Heart left ventricle (tissue), 16 donors: ENCODE results near the gene ZNF177. TPM values are rescaled to one million over a fixed set of nuclear protein-coding genes. Genes with fewer than 3 reads are reported as not detected.

ENCODE experiments used
- ATAC-seq, 4 donors: fragments of 200-7000 bp; cut with Tn5 transposase; one replicate each; pipeline ENCODE4 v1.9.1; 2020 to 2022; ENCODE audit warnings: moderate library complexity in 4 of 4, mild to moderate bottlenecking in 3 of 4, moderate number of reproducible peaks in 1 of 4
- DNase-seq, 5 donors: peaks; one replicate each; pipeline ENCODE4 v3.0.0-alpha.2; 2020
- H3K27ac ChIP-seq, 12 donors: fragments of 200-600 bp; sonication (generic) in 4 of 12; one replicate each; pipeline versions ENCODE4 v1.5.0 to v1.8.0; 2016 to 2022; ENCODE audit warnings: mild to moderate bottlenecking in 2 of 12
- H3K27me3 ChIP-seq, 9 donors: fragments of 200-600 bp; sonication (generic) in 2 of 9; one replicate each; pipeline versions ENCODE4 v1.5.1 to v1.8.0; 2016 to 2022; ENCODE audit warnings: mild to moderate bottlenecking in 3 of 9
- H3K36me3 ChIP-seq, 9 donors: fragments of 200-600 bp; sonication (generic) in 2 of 9; one replicate each; pipeline versions ENCODE4 v1.5.0 to v1.8.0; 2018 to 2022; ENCODE audit warnings: mild to moderate bottlenecking in 2 of 9
- H3K4me1 ChIP-seq, 12 donors: fragments of 200-600 bp; sonication (generic) in 4 of 12; one replicate each; pipeline versions ENCODE4 v1.5.0 to v1.8.0; 2016 to 2022; ENCODE audit warnings: mild to moderate bottlenecking in 3 of 12
- H3K4me3 ChIP-seq, 12 donors: fragments of 200-600 bp; sonication (generic) in 4 of 12; one replicate each; pipeline versions ENCODE4 v1.5.0 to v1.8.0; 2017 to 2022; ENCODE audit warnings: mild to moderate bottlenecking in 9 of 12, moderate library complexity in 4 of 12
- H3K9me3 ChIP-seq, 12 donors: fragments of 200-600 bp; sonication (generic) in 4 of 12; one replicate each; pipeline versions ENCODE4 v1.5.0 to v1.8.0; 2016 to 2022; ENCODE audit warnings: mild to moderate bottlenecking in 1 of 12
- CTCF ChIP-seq, 12 donors: fragments of 200-600 bp; sonication (generic) in 4 of 12; IDR thresholded peaks; one replicate each; pipeline versions ENCODE4 v1.5.0 to v1.8.0; 2018 to 2022; ENCODE audit warnings: antibody characterized with exemption in 12 of 12, mild to moderate bottlenecking in 5 of 12
- POLR2A ChIP-seq, 2 donors: fragments of 450-650 bp; IDR thresholded peaks; one replicate each; pipeline ENCODE4 v1.6.1; 2017; ENCODE audit warnings: antibody characterized with exemption in 2 of 2, mild to moderate bottlenecking in 2 of 2, moderate library complexity in 2 of 2
- WGBS, 4 donors: extraction: QIAGEN DNeasy Blood & Tissue Kit in 2 of 4; methylation state at CpG; one replicate each; pipeline versions ENCODE4 v1.1.5 to v1.1.7; 2013 to 2018; 5-methylcytosine and 5-hydroxymethylcytosine counted together
- intact Hi-C, 10 donors: fragments of 100-400 bp; cut with DNase I; formaldehyde crosslinking; loops; one replicate each; pipeline versions ENCODE4 v1.11.1 to v1.14.2; 2022
- polyA plus RNA-seq, 2 donors: library from polyadenylated mRNA; stranded (reverse); fragments of 200-250 nt; gene quantifications; one replicate each; pipeline ENCODE4 v1.2.3, GENCODE V29; 2013
- total RNA-seq, 9 donors: library from RNA; depleted of rRNA in 2 of 9; stranded (reverse); fragments of >200 nt in 2 of 9; fragmentation: NEBNext Ultra II Directional in 3 of 9; extraction: Animal tissue kit (Norgen Biotek cat#: 25700) in 3 of 9; gene quantifications; one replicate each; pipeline versions ENCODE4 v1.1.0 to v1.2.4, GENCODE V29; 2016 to 2023
- donor health status: ischemic (EF 13 %, LVEDD 7.1; RV severe dilation, severe dysfunction).
- donor health status: healthy with polysubstance abuse.
- donor health status: DM: no; HTN: yes; CAD: no.
- donor health status: DM: no; HTN: no; CAD: no.
- donor health status: ischemic (EF 25% LVEDD 6.9; RV normal size, moderate dysfunction).
- donor health status: ischemic (EF 25% LVEDD 5.7; RV mildly dilated, moderate dysfunction).
- donor health status: healthy.
- donor health status: DM: yes; HTN: yes; CAD: no.
- donor health status: ischemic (EF 35%, LVEDD 5.7; RV mildly dilated, moderate dysfunction).
- donor health status: nonischemic (EF 11% LVEDD 7.7; RV severe dilation, severe dysfunction).
- donor health status: DM: yes; HTN: yes; CAD: no.
- donor health status: PGD.
- donor health status: ischemic (EF 29% LVEDD 5.4; RV normal size, mild dysfunction).
- donor health status: nonischemic (EF 23%, LVEDD 6.1; RV moderate dilation, normal function).

The ZNF177 gene
- total and polyA plus RNA-seq, 11 donors = 1.0 to 4.6 (median 1.8) TPM

- Histone ChIP-seq H3K27ac (no peak overlapping the region), H3K27me3 (no peaks in the 10 kb centered on the region), H3K36me3 (peaks cover 0 to 71% (median 33%) of the 10 kb centered on the region in 9 donors), H3K4me1 (peaks cover 0 to 27% (median 17%) of the 10 kb centered on the region in 12 donors), H3K4me3 (no peak overlapping the region), H3K9me3 (peaks cover 0 to 9% (median 0%) of the 10 kb centered on the region in 12 donors)
- peak in 2 of 5 donors; percentile 20 to 25 for DNase-seq
- WGBS, 4 donors = 82 to 87% (median 85%) methylated on average over 5 to 7 of the region's 7 CpGs
- peak in 3 of 4 donors; percentile 19 to 52 (median 22) for ATAC-seq
- intact Hi-C loops = loop anchor here in 6 of 10 donors (5.0 to 10.0 kb wide), 9 partner anchors 107 to 386 kb away; partner anchors contain the start of genes ZNF559 (in 2 of the 6), FBXL12 (in 1 of the 6) and ZNF121 (in 1 of the 6)
- TF ChIP-seq CTCF (IDR thresholded peaks at IDR 0.05) (peak; percentile 17 to 63 (median 37)), POLR2A (IDR thresholded peaks at IDR 0.05) (no peak)
Measured at GRCh38 chr19:9431475-9431874, 68.7 kb downstream of the ZNF177 start.

Other genes starting within 250 kb of the ZNF177 start
- gene OR7G1, start 247.2 kb upstream of the ZNF177 start, total RNA-seq = not detected
- gene OR7G1, start 247.2 kb upstream of the ZNF177 start, polyA plus RNA-seq = not detected
- gene OR7G3, start 236.1 kb upstream of the ZNF177 start, total RNA-seq = not detected
- not detected for gene OR7G3, start 236.1 kb upstream of the ZNF177 start, polyA plus RNA-seq
- 10 to 100 TPM in 7 of 9 donors, 1 to 10 TPM in 2; 8.4 to 21.6 (median 13.5) TPM for gene ZNF317, start 222.6 kb upstream of the ZNF177 start, total RNA-seq
- gene ZNF317, start 222.6 kb upstream of the ZNF177 start, polyA plus RNA-seq = 10 to 100 TPM; 10.7 to 16.8 TPM
- gene OR7D2, start 184.0 kb upstream of the ZNF177 start, total RNA-seq = not detected
- not detected for gene OR7D2, start 184.0 kb upstream of the ZNF177 start, polyA plus RNA-seq
- gene OR7D4, start 143.4 kb upstream of the ZNF177 start, total RNA-seq = not detected
- gene OR7D4, start 143.4 kb upstream of the ZNF177 start, polyA plus RNA-seq = not detected
- not detected for gene OR7E24, start 112.1 kb upstream of the ZNF177 start, total RNA-seq
- not detected for gene OR7E24, start 112.1 kb upstream of the ZNF177 start, polyA plus RNA-seq
- gene ZNF699, start 53.2 kb upstream of the ZNF177 start, total RNA-seq = 1 to 10 TPM; 2.7 to 6.3 (median 4.1) TPM
- 1 to 10 TPM in 1 of 2 donors, under 1 TPM in 1; 0.91 to 3.0 TPM for gene ZNF699, start 53.2 kb upstream of the ZNF177 start, polyA plus RNA-seq
- gene ZNF559, start 38.8 kb upstream of the ZNF177 start, total RNA-seq = 10 to 100 TPM; 12.3 to 19.1 (median 15.1) TPM
- gene ZNF559, start 38.8 kb upstream of the ZNF177 start, polyA plus RNA-seq = 10 to 100 TPM; 16.4 to 23.4 TPM
- gene ZNF266, start 72.6 kb downstream of the ZNF177 start, total RNA-seq = 10 to 100 TPM in 2 of 9 donors, 1 to 10 TPM in 7; 5.7 to 11.1 (median 7.7) TPM
- 10 to 100 TPM in 1 of 2 donors, 1 to 10 TPM in 1; 8.7 to 10.4 TPM for gene ZNF266, start 72.6 kb downstream of the ZNF177 start, polyA plus RNA-seq
- under 1 TPM in 2 of 9 donors, not detected in 7; 0.11 to 0.29 TPM for gene ZNF560, start 135.6 kb downstream of the ZNF177 start, total RNA-seq
- under 1 TPM in 1 of 2 donors, not detected in 1; 0.03 TPM for gene ZNF560, start 135.6 kb downstream of the ZNF177 start, polyA plus RNA-seq
- gene ZNF426, start 175.6 kb downstream of the ZNF177 start, total RNA-seq = 10 to 100 TPM; 10.1 to 21.9 (median 14.3) TPM
- gene ZNF426, start 175.6 kb downstream of the ZNF177 start, polyA plus RNA-seq = 1 to 10 TPM; 3.0 to 6.5 TPM
- gene ZNF121, start 221.5 kb downstream of the ZNF177 start, total RNA-seq = 10 to 100 TPM; 15.6 to 25.4 (median 19.1) TPM
- 1 to 10 TPM; 6.8 to 7.4 TPM for gene ZNF121, start 221.5 kb downstream of the ZNF177 start, polyA plus RNA-seq